HEK293 (cell line): ENCODE results near the gene CTBP1.

Experiments
- CTCF ChIA-PET: fragments of 350-600 bp; formaldehyde crosslinking; extraction: SDS; loops from one replicate; lab custom pipeline; 2021; ENCODE audit warnings: antibody characterized with exemption; lab: Yijun Ruan, JAX
- POLR2A ChIA-PET: fragments of 300-600 bp; formaldehyde crosslinking; extraction: SDS; loops from one replicate; lab custom pipeline; 2020; ENCODE audit warnings: antibody characterized with exemption, inconsistent platforms; lab: Yijun Ruan, JAX
- H3K27ac ChIP-seq: fragments of 200-500 bp; sonication (Bioruptor generic); 2 replicates; pipeline ENCODE4 v1.5.1; 2014; ENCODE audit warnings: low read depth, low read length, control low read depth, inconsistent platforms; ENCODE audit errors: extremely low read depth
- H3K36me3 ChIP-seq, 2 experiments: fragments of 200-500 bp in 1 of 2; sonication (Bioruptor generic) in 1 of 2; 1 replicate in 1 of 2; 2 replicates in 1 of 2; pipeline ENCODE4 v1.5.1; 2014 to 2017; ENCODE audit warnings: inconsistent platforms in 2 of 2, low read length in 2 of 2; ENCODE audit not compliant: control insufficient read depth in 2 of 2, insufficient read depth in 1 of 2
- H3K4me1 ChIP-seq: fragments of 200-500 bp; sonication (Bioruptor generic); 2 replicates; pipeline ENCODE4 v1.5.1; 2014; ENCODE audit warnings: mild to moderate bottlenecking, low read length, inconsistent platforms; ENCODE audit not compliant: control insufficient read depth, insufficient read depth
- H3K4me3 ChIP-seq: 2 replicates; pipeline ENCODE4 v1.5.1; 2011; ENCODE audit warnings: low read depth, mild to moderate bottlenecking, control low read depth, low read length, moderate library complexity
- H3K9me3 ChIP-seq: fragments of 200-500 bp; sonication (Bioruptor generic); 2 replicates; pipeline ENCODE4 v1.5.1; 2014; ENCODE audit warnings: low read depth, low read length, inconsistent platforms; ENCODE audit not compliant: control insufficient read depth, insufficient read depth
- KLF1 ChIP-seq: fragments of 450-650 bp; formaldehyde crosslinking; IDR thresholded peaks from 2 replicates; pipeline ENCODE4 v1.5.1; 2016; ENCODE audit warnings: missing biosample characterization, missing genetic modification characterization
- KLF7 ChIP-seq: fragments of 450-650 bp; formaldehyde crosslinking; IDR thresholded peaks from 2 replicates; pipeline ENCODE4 v1.5.1; 2016; ENCODE audit warnings: missing biosample characterization, missing genetic modification characterization, borderline replicate concordance
- MEIS1 ChIP-seq: sonication (generic); formaldehyde crosslinking; IDR thresholded peaks from 2 replicates; pipeline ENCODE4 v1.8.1; 2022; ENCODE audit warnings: missing genetic modification reagents, mild to moderate bottlenecking, borderline replicate concordance
- PRDM2 ChIP-seq: fragments of 450-650 bp; formaldehyde crosslinking; IDR thresholded peaks from 2 replicates; pipeline ENCODE4 v1.5.1; 2016; ENCODE audit warnings: missing biosample characterization, missing genetic modification characterization, borderline replicate concordance
- RBAK ChIP-seq: fragments of 450-650 bp; formaldehyde crosslinking; IDR thresholded peaks from 2 replicates; pipeline ENCODE4 v1.5.1; 2016; ENCODE audit warnings: missing biosample characterization, missing genetic modification characterization
- SP2 ChIP-seq: fragments of 450-650 bp; formaldehyde crosslinking; IDR thresholded peaks from 2 replicates; pipeline ENCODE4 v1.5.1; 2016; ENCODE audit warnings: missing biosample characterization, missing genetic modification characterization
- YY2 ChIP-seq: fragments of 450-650 bp; formaldehyde crosslinking; IDR thresholded peaks from 2 replicates; pipeline ENCODE4 v1.5.1; 2016; ENCODE audit warnings: missing biosample characterization, missing genetic modification characterization
- ZBTB17 ChIP-seq: fragments of 450-650 bp; formaldehyde crosslinking; IDR thresholded peaks from 2 replicates; pipeline ENCODE4 v1.5.1; 2016; ENCODE audit warnings: missing biosample characterization, missing genetic modification characterization
- ZNF10 ChIP-seq: fragments of 450-650 bp; formaldehyde crosslinking; IDR thresholded peaks from 2 replicates; pipeline ENCODE4 v1.5.1; 2017; ENCODE audit warnings: missing biosample characterization, missing genetic modification characterization
- ZNF146 ChIP-seq: fragments of 450-650 bp; formaldehyde crosslinking; IDR thresholded peaks from 2 replicates; pipeline ENCODE4 v1.5.1; 2016; ENCODE audit warnings: missing biosample characterization, missing genetic modification characterization
- ZNF2 ChIP-seq: fragments of 450-650 bp; formaldehyde crosslinking; IDR thresholded peaks from 2 replicates; pipeline ENCODE4 v1.5.1; 2016; ENCODE audit warnings: missing biosample characterization, missing genetic modification characterization
- ZNF214 ChIP-seq: fragments of 450-650 bp; formaldehyde crosslinking; IDR thresholded peaks from 2 replicates; pipeline ENCODE4 v1.5.1; 2017; ENCODE audit warnings: missing biosample characterization, mild to moderate bottlenecking, missing genetic modification characterization, borderline replicate concordance
- ZNF24 ChIP-seq: fragments of 450-650 bp; formaldehyde crosslinking; IDR thresholded peaks from 2 replicates; pipeline ENCODE4 v1.5.1; 2016; ENCODE audit warnings: missing biosample characterization, missing genetic modification characterization
- ZNF280D ChIP-seq: fragments of 450-650 bp; formaldehyde crosslinking; IDR thresholded peaks from 2 replicates; pipeline ENCODE4 v1.5.1; 2016; ENCODE audit warnings: missing biosample characterization, missing genetic modification characterization
- ZNF311 ChIP-seq: fragments of 450-650 bp; formaldehyde crosslinking; IDR thresholded peaks from 2 replicates; pipeline ENCODE4 v1.5.1; 2017; ENCODE audit warnings: missing biosample characterization, missing genetic modification characterization, borderline replicate concordance
- ZNF366 ChIP-seq: fragments of 450-650 bp; formaldehyde crosslinking; conservative IDR thresholded peaks from 2 replicates; pipeline ENCODE4 v1.5.1; 2016; ENCODE audit warnings: missing biosample characterization, missing genetic modification characterization
- ZNF558 ChIP-seq: fragments of 450-650 bp; formaldehyde crosslinking; IDR thresholded peaks from 2 replicates; pipeline ENCODE4 v1.5.1; 2016; ENCODE audit warnings: missing biosample characterization, missing genetic modification characterization
- ZNF585B ChIP-seq: fragments of 450-650 bp; formaldehyde crosslinking; IDR thresholded peaks from 2 replicates; pipeline ENCODE4 v1.5.1; 2016; ENCODE audit warnings: missing biosample characterization, missing genetic modification characterization
- ZNF596 ChIP-seq: fragments of 450-650 bp; IDR thresholded peaks from 2 replicates; pipeline ENCODE4 v1.5.0; 2018; ENCODE audit warnings: missing biosample characterization, mild to moderate bottlenecking, missing genetic modification characterization, moderate library complexity
- ZNF704 ChIP-seq: fragments of 450-650 bp; formaldehyde crosslinking; IDR thresholded peaks from 2 replicates; pipeline ENCODE4 v1.5.1; 2016; ENCODE audit warnings: missing biosample characterization, missing genetic modification characterization

CTBP1 gene

GRCh38 chr4:1177274-1178141, 71.4 kb downstream of the CTBP1 start:
- ChIA-PET POLR2A (interaction anchor here (1.2 kb wide), 1 partner anchor 19 kb away, joined by 3 read pairs; no protein-coding TSS in a partner anchor), CTCF (no interaction called here)
- TF ChIP-seq KLF1 (tag by site-specific recombination) (peak; percentile 78), ZNF366 (no peak), ZNF585B (tag by site-specific recombination) (no peak)
- Histone ChIP-seq H3K9me3 (no peaks in the 10 kb centered on the region), H3K4me1 (no peaks in the 10 kb centered on the region), H3K27ac (no peak overlapping the region), H3K36me3 (no peaks in the 10 kb centered on the region), H3K4me3 (no peak overlapping the region)

- no peaks in the 10 kb centered on the region for H3K4me1 ChIP-seq
Observed at GRCh38 chr4:1176398-1177273, 72.3 kb downstream of the CTBP1 start.

GRCh38 chr4:1175635-1176229, 73.2 kb downstream of the CTBP1 start:
- ChIA-PET CTCF (no interaction called here), POLR2A (no interaction called here)
- no peaks in the 10 kb centered on the region for H3K36me3 ChIP-seq
- no peak overlapping the region for H3K4me3 ChIP-seq
- no peaks in the 10 kb centered on the region for H3K9me3 ChIP-seq
- no peak overlapping the region for H3K27ac ChIP-seq
- H3K4me1 ChIP-seq, result no peaks in the 10 kb centered on the region
- TF ChIP-seq ZNF280D (tag by site-specific recombination) (no peak), ZNF146 (tag by site-specific recombination) (no peak), YY2 (tag by site-specific recombination) (no peak), RBAK (no peak), ZNF10 (tag by site-specific recombination) (no peak), ZNF2 (tag by site-specific recombination) (no peak), ZNF214 (tag by site-specific recombination) (no peak), ZNF596 (tag by site-specific recombination) (no peak), SP2 (tag by site-specific recombination) (no peak), ZBTB17 (tag by site-specific recombination) (no peak), PRDM2 (tag by site-specific recombination) (no peak), MEIS1 (CRISPR knock-in tag) (no peak), ZNF704 (no peak), KLF7 (tag by site-specific recombination) (no peak), ZNF311 (tag by site-specific recombination) (no peak)

More at GRCh38 chr4:1176398-1177273, 72.3 kb downstream of the CTBP1 start:
- Histone ChIP-seq H3K9me3 (no peaks in the 10 kb centered on the region), H3K4me3 (no peak overlapping the region), H3K27ac (no peak overlapping the region), H3K36me3 (no peaks in the 10 kb centered on the region)
- ChIA-PET POLR2A (no interaction called here), CTCF (no interaction called here)
- TF ChIP-seq ZNF558 (tag by site-specific recombination) (no peak), ZNF24 (tag by site-specific recombination) (0 out of 2 replicates have a peak, but pooled peaks have one; percentile 64)
